EL (cell line): ENCODE results near the gene EBF3.
"Not testable (repeated sequence)": the region's sequence is repeated elsewhere in the genome, so short reads cannot be mapped to it uniquely, and the experiment has no call there.

ENCODE experiments used
- DNase-seq: peaks from one replicate; pipeline ENCODE4 v3.0.0-alpha.2; 2016

The EBF3 gene

GRCh38 chr10:129926066-129927055 is 37.7 kb downstream of the EBF3 start:
- DNase-seq: no peak

DNA sequence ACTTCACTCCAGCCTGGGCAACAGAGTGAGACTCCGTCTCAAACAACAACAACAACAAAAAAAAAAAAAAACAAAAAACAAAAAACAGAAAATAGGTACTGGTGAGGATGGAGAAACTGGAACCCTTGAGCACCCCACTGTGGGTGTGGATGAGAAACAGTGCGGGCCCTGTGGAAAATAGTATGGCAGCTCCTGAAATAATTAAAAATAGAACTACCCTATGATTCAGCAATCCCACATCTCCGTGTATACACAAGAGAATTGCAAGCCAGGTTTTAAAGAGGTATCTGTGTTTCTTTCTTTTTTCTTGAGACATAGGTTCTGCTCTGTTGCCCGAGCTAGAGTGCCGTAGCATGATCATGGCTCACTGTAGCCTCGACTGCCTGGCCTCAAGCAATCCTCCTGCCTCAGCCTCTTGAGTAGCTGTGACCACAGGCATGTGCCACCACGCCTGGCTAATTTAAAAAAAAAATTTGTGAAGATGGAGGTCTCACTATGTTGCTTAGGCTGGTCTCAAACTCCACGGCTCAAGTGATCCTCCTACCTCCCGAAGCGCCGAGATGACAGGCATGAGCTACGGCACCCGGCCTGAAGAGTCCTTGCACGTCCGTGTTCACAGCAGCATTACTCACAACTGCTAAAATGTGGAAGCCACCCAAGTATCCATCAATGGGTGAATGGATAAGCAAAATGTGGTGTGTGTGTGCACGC is 39.5 kb downstream of the EBF3 start:
- DNase-seq: no peak

GRCh38 chr10:129922598-129923123 is 41.4 kb downstream of the EBF3 start:
- no peak for DNase-seq

GRCh38 chr10:129921801-129922597 is 42.1 kb downstream of the EBF3 start:
- DNase-seq: no peak

- no peak for DNase-seq
Observed at GRCh38 chr10:129921065-129921670, 42.9 kb downstream of the EBF3 start.

DNA sequence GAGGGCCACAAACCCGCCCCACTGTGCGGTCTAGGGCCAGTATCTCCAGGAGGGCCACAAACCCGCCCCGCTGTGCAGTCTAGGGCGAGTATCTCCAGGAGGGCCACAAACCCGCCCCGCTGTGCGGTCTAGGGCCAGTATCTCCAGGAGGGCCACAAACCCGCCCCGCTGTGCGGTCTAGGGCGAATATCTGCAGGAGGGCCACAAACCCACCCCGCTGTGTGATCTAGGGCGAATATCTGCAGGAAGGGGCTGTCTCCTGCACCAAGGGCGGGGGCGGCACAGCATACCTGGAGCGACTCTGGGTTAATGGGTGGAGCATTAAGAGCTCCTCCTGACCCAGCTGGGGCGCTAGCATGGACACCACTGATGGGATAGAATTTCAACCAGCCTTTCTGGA is 43.9 kb downstream of the EBF3 start:
- DNase-seq: not testable (repeated sequence)

- DNase-seq: no peak
Observed at GRCh38 chr10:129919358-129919757, 44.7 kb downstream of the EBF3 start.

- DNase-seq: no peak
Observed at GRCh38 chr10:129918836-129919235, 45.2 kb downstream of the EBF3 start.

- no peak for DNase-seq
Observed at GRCh38 chr10:129918401-129918800, 45.7 kb downstream of the EBF3 start.

DNA sequence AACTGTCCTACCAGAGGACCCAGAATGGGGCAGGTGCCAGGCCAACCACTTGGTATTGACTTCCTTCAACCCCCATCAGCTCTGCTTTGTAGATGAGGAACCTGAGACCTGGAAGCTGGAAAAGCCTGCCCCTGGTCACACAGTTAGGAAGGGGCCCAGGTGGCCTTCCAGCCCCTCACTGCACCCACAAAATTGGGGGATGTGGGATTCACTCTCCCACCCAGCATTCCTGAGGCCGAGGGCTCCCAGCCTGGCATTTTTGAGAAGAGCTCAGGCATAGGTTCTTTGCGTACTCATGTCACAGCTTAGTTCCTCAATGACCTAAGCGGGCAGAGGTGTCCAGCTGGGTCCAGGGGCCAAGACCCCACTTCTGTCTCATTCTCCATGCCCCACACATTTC is 46.1 kb downstream of the EBF3 start:
- DNase-seq: no peak

GRCh38 chr10:129916506-129916995 is 47.5 kb downstream of the EBF3 start:
- DNase-seq: no peak

DNA sequence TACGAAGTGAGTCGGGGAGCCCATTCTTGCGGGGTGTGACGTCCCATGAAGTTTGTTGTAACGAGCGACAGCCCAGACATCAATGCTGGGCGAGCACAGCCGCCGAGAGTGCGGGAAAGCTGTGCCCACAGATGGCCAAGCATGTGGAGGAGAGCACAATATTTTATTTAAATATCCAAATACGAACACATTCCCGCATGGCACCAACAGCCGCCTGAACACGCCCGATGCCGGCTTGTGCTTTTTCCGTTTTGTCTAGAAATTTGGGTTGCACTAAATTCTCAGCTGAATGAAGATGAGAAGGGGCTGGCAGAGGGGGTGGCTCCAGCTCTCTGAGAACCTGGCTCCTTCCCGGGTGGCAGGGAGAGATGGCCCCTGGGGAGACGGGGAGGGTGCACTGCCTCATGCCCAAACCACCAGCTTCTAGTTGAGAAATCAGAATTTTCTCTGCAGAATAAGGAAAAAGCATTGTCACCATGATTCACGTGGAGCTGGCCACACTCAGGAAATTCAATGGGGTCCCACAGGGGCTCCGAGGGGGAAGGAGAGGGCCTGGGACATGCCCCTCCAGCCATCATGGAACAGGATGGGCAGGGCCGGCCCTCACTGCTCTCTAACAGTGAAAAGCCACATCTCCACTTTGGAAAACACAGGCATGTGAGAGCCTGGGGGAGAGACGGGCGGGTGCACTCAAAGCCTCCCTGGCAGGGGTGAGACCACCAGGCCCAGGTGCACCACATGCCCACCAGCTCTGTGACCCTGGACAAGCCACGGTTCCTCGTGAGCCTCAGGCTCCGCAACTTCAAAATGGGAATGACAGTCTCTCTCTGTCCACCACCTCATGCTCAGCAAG is 48.3 kb downstream of the EBF3 start:
- DNase-seq: no peak

DNA sequence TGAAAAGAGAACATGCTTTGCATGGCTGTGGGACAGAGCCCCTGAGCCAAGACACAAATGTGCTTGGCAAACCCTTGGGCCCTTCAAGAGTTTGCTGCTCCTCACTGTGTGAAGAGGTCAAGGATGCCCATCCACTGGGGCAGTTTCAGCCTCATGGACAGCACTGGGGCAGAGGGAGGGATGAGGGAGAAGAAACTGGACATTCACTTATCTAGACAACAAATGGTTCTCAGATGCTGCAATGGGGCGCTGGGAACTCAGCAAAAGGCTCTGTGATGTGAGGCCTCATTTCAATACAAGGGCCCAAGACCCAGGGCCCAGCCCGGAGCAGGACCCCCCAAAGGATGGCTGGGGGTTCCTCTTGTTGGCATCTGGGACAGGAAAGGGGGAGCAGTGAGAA is 49.1 kb downstream of the EBF3 start:
- no peak for DNase-seq

DNA sequence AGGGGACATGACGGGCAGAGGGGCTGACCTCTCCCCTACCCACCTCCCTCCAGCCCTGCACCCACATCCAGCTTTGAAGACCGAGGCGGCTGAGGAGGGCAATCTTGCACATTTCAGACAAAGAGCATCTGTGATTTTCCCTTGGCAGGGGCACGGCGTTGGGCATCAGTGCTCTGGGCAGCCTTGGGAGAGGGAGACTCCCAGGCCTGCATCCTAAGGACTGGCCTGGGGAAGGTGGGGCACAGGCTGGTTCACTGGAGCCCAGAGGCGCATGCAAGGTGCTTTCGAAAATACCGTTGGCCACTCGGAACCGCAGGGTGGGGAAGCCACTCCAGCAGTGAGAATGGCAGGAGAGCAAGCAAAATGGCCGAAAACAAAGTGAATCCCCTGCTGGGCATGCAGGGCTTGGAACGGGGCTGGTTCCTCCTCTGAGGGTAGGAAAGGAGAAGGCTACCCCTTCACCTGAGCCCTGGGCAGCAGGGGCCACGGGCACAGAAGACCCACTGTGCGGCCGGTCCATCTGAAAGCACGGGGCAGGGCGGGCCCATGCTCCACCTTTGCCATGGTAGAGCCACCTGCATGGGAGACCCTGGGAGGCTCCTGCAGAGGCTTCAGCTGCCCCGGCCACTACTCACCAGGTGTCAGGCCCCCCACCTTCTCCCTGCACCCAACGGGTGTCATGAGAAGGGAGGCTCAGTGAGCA is 49.8 kb downstream of the EBF3 start:
- DNase-seq: no peak

DNA sequence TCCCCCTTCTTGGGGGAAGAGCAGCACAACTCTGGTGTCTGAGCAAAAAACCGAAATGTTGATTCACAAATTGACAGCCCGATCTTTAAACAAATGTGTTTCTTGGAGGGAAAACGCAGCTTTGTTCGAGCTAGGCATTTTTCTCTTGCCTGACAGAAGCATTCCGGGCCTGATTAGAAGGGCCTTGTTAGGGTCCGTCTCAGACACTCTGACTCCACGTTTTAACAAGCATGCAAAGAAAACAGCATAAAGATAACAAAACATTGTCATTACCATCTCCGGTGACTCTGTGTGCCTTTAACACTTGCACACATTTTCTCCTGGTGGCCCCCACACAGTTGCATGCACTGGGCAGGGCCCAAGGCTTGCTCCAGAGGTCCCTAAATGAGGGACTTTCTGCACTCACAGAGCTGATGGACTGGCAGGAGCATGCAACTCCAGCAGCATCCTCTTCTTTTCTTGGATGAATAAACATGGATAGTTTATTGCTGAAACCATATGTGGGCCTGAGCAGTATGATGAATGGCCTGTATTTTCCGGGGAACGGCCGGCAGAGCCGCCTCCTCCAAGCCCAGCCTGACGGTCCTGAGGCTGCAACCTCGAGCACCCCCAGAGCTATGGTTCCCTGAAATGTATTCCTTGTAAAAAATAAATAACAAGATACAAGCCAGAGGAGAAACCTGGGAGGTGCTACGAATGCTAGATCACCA is 50.9 kb downstream of the EBF3 start:
- no peak for DNase-seq

DNA sequence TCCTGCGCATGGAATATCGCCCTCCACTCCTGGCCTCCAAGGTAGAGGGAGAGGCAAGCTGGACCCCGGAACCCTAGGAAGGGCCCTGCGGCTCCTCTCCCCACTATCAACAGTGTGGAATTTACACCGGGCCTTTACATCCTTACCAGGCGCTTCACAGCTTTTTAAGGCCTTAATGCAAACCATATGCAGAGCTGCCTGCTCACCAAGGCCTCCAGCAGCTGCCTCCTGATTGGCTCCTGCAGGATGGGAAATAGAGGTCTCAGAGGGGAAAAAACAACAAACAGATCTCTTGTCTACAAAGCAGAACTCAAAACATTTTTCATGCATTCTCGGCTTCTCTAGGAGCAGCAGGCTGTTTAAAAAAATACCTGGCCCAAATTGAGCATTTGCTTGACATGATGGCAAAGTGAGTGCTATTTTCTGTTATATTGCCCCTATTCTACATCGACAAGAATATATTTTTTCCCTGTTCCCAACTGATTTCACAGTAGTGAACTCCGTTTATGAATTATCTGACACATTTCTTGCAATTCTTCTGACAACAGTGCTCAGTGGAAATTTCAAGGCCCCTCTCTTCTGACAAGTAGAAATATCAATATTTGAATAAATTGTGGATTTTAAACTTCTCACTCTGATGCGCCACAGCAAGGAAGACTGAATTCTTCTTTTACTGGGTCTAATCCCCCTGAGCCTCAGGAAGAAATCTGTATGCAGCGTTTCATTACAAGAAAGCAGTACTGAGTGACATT is 51.7 kb downstream of the EBF3 start:
- no peak for DNase-seq

DNA sequence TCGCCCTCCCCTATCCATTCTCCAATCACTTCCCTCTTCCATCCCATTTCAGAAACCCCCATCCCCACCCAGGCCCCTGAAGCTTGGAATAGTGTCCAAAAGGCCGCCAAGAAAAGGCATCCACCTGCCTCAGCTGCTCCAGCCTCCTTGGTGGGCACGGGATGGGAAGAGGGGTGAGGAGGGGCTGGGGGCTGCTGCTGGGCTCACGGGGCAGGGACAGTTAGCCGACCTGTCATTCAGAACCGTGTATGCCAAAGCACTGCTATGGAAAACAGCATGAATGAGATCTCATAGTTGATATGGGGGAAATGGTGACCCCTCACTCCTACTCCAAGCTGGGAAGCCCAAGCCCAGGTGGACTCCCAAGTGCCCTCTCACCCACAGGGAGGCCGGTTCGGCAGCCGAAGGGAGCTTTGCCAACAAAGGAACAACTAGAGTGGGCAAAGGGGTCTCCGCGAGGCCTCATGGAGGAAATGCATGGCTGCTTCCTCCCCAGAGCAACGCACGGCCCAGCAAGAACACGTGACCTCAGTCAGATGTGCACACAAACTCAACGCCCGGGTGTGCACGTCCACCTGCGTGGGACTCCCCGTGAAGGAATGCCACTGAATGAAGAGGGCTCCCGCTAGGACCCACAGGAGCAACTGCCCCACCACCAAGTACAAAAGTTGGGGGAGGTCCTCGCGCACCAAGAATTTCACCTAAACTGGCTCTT is 52.5 kb downstream of the EBF3 start:
- no peak for DNase-seq

GRCh38 chr10:129910861-129911260 is 53.2 kb downstream of the EBF3 start:
- DNase-seq: no peak
